Keratinocyte (primary cell): ENCODE data around the gene ARHGEF6.

Source experiments
- CTCF ChIP-seq, 3 experiments: IDR thresholded peaks in 1 of 3; conservative IDR thresholded peaks in 1 of 3; optimal IDR thresholded peaks in 1 of 3; 2 replicates in 2 of 3; 3 replicates in 1 of 3; pipeline versions ENCODE3 to v1.5.1; 2011; ENCODE audit warnings: low read length in 3 of 3, mild to moderate bottlenecking in 3 of 3, moderate library complexity in 2 of 3, control low read depth in 1 of 3, inconsistent platforms in 1 of 3; ENCODE audit not compliant: insufficient read depth in 2 of 3; ENCODE audit errors: extremely low read depth in 1 of 3
- EZH2 ChIP-seq: IDR thresholded peaks from one replicate; pipeline ENCODE4 v1.6.1; 2012; ENCODE audit warnings: inconsistent platforms, mild to moderate bottlenecking, low read length, moderate library complexity

- no peak for TF ChIP-seq CTCF (optimal IDR thresholded peaks at IDR 0.05 in 1 of 3, IDR thresholded peaks at IDR 0.05 in 1 of 3, conservative IDR thresholded peaks at IDR 0.05 in 1 of 3; ENCODE audit: extremely low read depth in 1 of 3, insufficient read depth in 2 of 3, low read length in 3 of 3)
- no peak for TF ChIP-seq EZH2
Measured at GRCh38 chrX:136827026-136827425, 46.3 kb upstream of the ARHGEF6 start.
